GM11168 (cell line): ENCODE results near the gene PLAC8L1.

Source experiments
- in situ Hi-C: fragments of 300-500 bp; cut with MboI; formaldehyde crosslinking; loops from one replicate; pipeline ENCODE4 v1.12.0; 2022; ENCODE audit warnings: low sequenced_read_pairs; ENCODE audit not compliant: unreplicated experiment

The PLAC8L1 gene

DNA sequence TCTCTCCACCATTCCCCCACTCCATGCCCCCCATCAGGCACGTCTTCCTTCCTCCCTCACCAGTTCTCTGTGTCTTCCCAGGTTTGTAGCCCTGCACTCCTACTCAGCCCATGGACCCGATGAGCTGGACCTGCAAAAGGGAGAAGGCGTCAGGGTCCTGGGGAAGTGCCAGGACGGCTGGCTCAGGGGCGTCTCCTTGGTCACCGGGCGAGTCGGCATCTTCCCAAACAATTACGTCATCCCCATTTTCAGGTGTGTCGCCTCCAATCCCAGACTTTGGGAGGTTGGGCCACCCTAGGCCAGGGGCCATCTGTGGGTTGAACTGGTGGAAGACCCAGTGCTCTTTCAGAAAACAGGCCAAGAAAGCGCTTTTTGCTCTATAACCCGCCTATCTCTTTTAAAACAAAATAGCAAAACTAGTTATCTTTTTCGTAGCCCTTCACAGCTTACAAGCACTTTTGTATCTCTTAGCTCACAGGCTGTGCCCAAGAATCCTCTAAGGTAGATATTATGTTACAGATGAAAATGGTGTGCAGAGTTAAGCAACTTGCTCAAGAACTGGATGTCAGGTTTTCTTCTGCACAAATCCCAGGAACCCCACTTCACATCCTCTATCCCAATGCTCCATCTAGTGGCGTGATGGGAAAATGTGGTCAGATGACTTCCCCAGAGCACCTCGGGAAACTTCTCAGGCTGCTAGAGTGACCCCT, 56.2 kb downstream of the PLAC8L1 start:
- in situ Hi-C loops, result no loop called here

DNA sequence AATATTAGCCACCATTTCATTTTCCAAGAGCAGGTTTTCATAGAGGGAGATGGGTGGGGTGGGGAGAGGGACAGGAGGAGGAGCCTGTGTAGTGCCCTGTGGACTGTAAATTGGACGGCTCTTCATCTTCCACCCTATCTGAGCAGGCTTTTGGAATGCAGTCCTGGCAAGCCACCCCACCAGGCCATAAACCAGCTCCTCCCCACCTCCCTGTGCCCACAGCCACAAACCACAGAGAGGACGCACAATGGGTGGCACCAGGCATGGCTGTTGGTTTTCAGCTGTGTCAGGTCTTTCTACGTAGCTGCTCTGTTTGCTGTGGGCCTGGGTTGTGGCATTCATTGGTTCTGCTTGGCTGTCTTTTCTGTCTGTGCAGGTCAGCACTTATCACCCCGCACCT, 58.0 kb downstream of the PLAC8L1 start:
- in situ Hi-C loops, result no loop called here

DNA sequence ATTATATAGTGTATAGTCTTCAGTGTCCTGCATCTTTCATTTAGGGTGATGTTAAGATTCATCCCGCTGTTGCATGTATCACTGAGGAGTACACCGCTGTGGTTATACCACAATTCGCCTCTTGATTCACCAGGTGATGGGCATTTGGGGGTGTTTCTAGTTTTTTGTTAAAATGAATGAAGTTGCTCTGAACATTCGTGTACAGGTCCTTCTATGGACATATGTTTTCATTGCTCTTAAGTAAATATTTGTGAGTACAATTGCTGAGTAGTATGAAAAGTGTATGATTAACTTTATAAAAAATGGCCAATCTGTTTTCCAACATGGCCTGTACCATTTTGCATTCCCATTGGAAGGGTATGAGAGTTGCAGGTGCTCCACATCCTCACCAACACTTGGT, 61.7 kb downstream of the PLAC8L1 start:
- in situ Hi-C loops, result no loop called here

DNA sequence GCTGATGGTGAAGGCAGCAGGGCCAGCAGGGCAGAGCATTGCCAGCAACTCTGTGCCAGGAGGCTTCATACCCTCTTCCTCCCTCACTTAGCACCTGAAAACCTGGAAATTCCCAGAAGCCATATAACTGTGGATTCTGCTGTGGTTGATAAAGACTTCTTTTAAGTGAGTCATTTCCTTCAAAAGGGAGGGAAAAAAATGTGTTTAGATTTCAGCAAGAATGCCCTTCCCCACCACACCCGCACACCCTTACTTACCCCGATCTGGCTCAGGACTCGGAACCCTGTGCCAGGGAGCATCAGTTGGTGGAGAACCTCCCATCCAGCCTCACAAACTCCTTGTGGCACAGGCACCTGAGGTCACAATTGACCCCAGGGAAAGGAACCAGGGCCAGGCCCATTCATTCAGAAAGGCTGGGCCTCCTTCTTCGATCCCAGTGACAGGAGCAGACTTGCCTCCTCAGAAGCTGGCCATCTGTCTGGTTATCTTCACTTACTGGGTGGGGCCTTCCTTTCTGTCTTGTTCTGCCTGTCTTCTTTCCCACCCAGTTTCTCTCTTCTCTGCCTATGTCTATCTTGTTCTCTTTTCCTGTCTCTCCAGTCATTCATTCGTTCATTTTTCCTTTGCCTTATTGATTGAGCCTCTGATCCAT, 62.6 kb downstream of the PLAC8L1 start:
- in situ Hi-C loops, result no loop called here

DNA sequence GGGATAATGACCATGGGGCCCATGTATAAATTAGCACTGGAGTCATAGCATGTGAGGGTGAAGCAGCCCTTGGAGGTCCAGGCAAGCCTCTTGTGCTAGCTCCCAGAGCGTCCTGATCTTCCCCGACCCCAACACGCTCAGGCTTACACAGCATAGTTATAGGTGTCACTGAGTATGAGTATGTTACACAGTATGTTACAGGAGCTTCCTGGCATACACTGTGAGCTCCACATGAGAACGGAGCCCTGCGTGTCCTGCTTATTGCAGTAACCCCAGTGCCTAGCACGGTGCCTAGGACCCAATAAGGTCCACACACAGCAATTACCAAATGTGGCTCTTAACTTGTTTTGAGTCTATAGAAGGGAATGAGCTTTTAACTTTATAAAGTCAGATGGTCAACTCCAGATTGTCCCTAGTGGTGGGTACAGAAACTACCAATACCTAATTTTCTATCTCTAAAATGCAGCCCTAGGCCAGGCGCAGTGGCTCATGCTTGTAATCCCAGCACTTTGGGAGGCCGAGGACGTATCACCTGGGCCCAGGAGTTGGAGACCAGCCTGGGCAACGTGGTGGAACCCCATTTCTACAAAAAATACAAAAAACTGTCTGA, 64.1 kb downstream of the PLAC8L1 start:
- in situ Hi-C loops, result no loop called here

DNA sequence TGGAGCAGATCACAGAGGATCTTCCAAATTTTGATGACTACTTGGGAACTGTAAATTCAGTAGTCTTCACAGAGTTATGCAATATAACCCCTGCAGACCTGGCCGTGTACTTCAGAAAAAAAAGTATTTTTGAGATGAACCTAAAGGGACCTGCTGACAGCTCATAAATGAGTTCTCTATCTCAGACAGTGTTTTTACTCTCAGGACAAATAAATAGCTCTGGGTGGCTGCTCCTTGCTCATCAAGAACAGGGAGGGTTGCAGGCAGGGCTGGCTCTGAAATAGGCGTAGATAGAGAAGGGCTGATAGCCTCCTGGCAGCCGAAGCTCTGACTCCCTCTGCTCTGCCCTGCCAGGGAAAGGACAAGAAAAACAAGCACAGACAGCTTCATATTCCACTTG, 64.8 kb downstream of the PLAC8L1 start:
- in situ Hi-C loops, result no loop called here

DNA sequence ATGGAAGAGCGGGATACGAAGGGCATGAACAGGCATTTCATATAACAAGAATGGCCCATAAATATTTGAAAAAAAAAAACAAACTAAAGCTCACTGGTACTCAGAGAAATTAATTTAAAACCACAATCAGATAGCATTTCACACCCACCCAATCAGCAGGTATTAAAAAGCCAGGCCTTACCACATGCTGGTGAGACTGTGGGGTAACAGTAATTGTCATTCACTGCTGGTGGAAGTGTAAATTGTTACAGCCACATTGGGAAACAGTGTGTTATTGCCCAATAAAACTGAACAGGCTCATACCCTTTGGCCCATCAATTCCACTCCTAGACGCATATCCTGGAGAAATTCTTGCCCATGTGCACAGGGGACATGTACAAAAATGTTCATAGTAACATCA, 66.0 kb downstream of the PLAC8L1 start:
- in situ Hi-C loops, result no loop called here

DNA sequence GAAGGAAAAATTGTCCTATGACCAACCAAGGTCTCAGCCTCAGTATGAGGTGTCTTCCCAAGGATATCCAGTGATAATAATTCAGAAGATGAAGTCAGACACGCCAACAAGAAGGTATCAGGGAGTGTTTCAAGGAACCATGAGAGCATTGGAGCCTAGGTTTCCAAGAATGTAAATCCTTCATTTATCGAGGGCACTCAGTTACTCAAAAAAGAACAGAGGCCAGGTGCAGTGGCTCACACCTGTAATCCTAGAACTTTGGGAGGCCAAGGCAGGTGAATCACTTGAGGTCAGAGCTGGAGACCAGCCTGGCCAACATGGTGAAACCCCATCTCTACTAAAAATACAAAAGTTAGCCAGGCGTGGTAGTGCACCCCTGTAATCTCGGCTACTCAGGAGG, 70.8 kb downstream of the PLAC8L1 start:
- in situ Hi-C loops, result no loop called here
